ENCODE results near the gene BMP6.

- no peak for TF ChIP-seq JUN (IDR thresholded peaks at IDR 0.05; ENCODE audit: low read depth, low read length)
- no peak for TF ChIP-seq SP1 (IDR thresholded peaks at IDR 0.05; ENCODE audit: low read depth, low read length)
Observed at GRCh38 chr6:7786214-7786661, 60.3 kb downstream of the BMP6 start.

Data from H1 (cell line).